WERI-Rb-1 (cell line): ENCODE results near the gene CYB5R3.

Experiments
- DNase-seq: peaks from one replicate; pipeline ENCODE4 v3.0.0-alpha.2; 2020
- H3K27ac ChIP-seq: fragments of 250-450 bp; sonication (Bioruptor Pico); 2 replicates; pipeline ENCODE4 v1.5.1; 2020; ENCODE audit warnings: mild to moderate bottlenecking, moderate library complexity
- H3K27me3 ChIP-seq: fragments of 250-450 bp; sonication (Bioruptor Pico); 2 replicates; pipeline ENCODE4 v1.5.1; 2021; ENCODE audit warnings: mild to moderate bottlenecking, low read depth, moderate library complexity; ENCODE audit not compliant: insufficient read depth, severe bottlenecking
- H3K36me3 ChIP-seq: fragments of 250-450 bp; sonication (Bioruptor Pico); 2 replicates; pipeline ENCODE4 v1.5.1; 2020; ENCODE audit warnings: mild to moderate bottlenecking, moderate library complexity
- H3K4me3 ChIP-seq: 2 replicates; pipeline ENCODE4 v1.5.1; 2011; ENCODE audit warnings: low read depth, mild to moderate bottlenecking, control low read depth, low read length
- H3K9me3 ChIP-seq: fragments of 250-450 bp; sonication (Bioruptor Pico); 2 replicates; pipeline ENCODE4 v1.5.1; 2021; ENCODE audit warnings: mild to moderate bottlenecking, moderate library complexity; ENCODE audit not compliant: severe bottlenecking
- CTCF ChIP-seq: IDR thresholded peaks from 2 replicates; pipeline ENCODE4 v1.5.1; 2011; ENCODE audit warnings: low read depth, mild to moderate bottlenecking, control low read depth, inconsistent platforms, low read length

The CYB5R3 gene

GRCh38 chr22:42643634-42644421, 5.4 kb downstream of the CYB5R3 start:
- no peak for DNase-seq
- H3K36me3 ChIP-seq = no peaks in the 10 kb centered on the region; the same call in 1 of the 2 replicates
- H3K27ac ChIP-seq = no peak overlapping the region
- no peak overlapping the region for H3K4me3 ChIP-seq
- H3K9me3 ChIP-seq = no peaks in the 10 kb centered on the region
- H3K27me3 ChIP-seq = no peaks in the 10 kb centered on the region
- TF ChIP-seq CTCF = no peak

GRCh38 chr22:42642806-42643633, 6.2 kb downstream of the CYB5R3 start:
- no peak overlapping the region for H3K27ac ChIP-seq
- no peak for TF ChIP-seq CTCF
- H3K4me3 ChIP-seq = no peak overlapping the region

GRCh38 chr22:42641801-42642413, 7.3 kb downstream of the CYB5R3 start:
- no peak for TF ChIP-seq CTCF
- H3K27me3 ChIP-seq = no peaks in the 10 kb centered on the region
- no peaks in the 10 kb centered on the region; the same call in 1 of the 2 replicates for H3K36me3 ChIP-seq
- H3K9me3 ChIP-seq = no peaks in the 10 kb centered on the region
- DNase-seq = no peak
- no peak overlapping the region for H3K27ac ChIP-seq
- H3K4me3 ChIP-seq = no peak overlapping the region

More at GRCh38 chr22:42642806-42643633, 6.2 kb downstream of the CYB5R3 start:
- no peak for DNase-seq
- H3K9me3 ChIP-seq = no peaks in the 10 kb centered on the region
- H3K27me3 ChIP-seq = no peaks in the 10 kb centered on the region
- no peaks in the 10 kb centered on the region; the same call in 1 of the 2 replicates for H3K36me3 ChIP-seq

GRCh38 chr22:42639541-42640241, 9.5 kb downstream of the CYB5R3 start:
- no peaks in the 10 kb centered on the region for H3K9me3 ChIP-seq
- DNase-seq = no peak
- TF ChIP-seq CTCF = no peak
- no peak overlapping the region for H3K4me3 ChIP-seq
- no peak overlapping the region for H3K27ac ChIP-seq
- H3K36me3 ChIP-seq = peaks cover 17% of the 10 kb centered on the region
- H3K27me3 ChIP-seq = no peaks in the 10 kb centered on the region

- no peaks in the 10 kb centered on the region for H3K9me3 ChIP-seq
- H3K36me3 ChIP-seq = peaks cover 30% of the 10 kb centered on the region
- no peak overlapping the region for H3K4me3 ChIP-seq
- DNase-seq = no peak
- no peaks in the 10 kb centered on the region for H3K27me3 ChIP-seq
- no peak overlapping the region for H3K27ac ChIP-seq
- no peak for TF ChIP-seq CTCF
Measured at GRCh38 chr22:42637555-42637954, 11.6 kb downstream of the CYB5R3 start.
